Measurements from ENCODE around the gene ACYP2.

Gene ACYP2

GRCh38 chr2:54249629-54250028, 134.2 kb downstream of the ACYP2 start:
- H3K4me1 Mint-ChIP-seq = peaks cover 15% of the 10 kb centered on the region
- peaks cover 3% of the 10 kb centered on the region for H3K9me3 Mint-ChIP-seq
- TF ChIP-seq, protein P1, sequence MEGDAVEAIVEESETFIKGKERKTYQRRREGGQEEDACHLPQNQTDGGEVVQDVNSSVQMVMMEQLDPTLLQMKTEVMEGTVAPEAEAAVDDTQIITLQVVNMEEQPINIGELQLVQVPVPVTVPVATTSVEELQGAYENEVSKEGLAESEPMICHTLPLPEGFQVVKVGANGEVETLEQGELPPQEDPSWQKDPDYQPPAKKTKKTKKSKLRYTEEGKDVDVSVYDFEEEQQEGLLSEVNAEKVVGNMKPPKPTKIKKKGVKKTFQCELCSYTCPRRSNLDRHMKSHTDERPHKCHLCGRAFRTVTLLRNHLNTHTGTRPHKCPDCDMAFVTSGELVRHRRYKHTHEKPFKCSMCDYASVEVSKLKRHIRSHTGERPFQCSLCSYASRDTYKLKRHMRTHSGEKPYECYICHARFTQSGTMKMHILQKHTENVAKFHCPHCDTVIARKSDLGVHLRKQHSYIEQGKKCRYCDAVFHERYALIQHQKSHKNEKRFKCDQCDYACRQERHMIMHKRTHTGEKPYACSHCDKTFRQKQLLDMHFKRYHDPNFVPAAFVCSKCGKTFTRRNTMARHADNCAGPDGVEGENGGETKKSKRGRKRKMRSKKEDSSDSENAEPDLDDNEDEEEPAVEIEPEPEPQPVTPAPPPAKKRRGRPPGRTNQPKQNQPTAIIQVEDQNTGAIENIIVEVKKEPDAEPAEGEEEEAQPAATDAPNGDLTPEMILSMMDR (IDR thresholded peaks at IDR 0.05) = no peak
- DNase-seq = no peak
- H3K27ac Mint-ChIP-seq = no peak overlapping the region
- H3K27me3 Mint-ChIP-seq (ENCODE audit: low read depth, poor library complexity) = no peaks in the 10 kb centered on the region
- no peak overlapping the region for H3K4me3 Mint-ChIP-seq
- no peaks in the 10 kb centered on the region for H3K36me3 Mint-ChIP-seq (ENCODE audit: low read depth)

GRCh38 chr2:54254180-54254579, 138.8 kb downstream of the ACYP2 start:
- no peak for DNase-seq
- Mint-ChIP-seq H3K36me3 (ENCODE audit: low read depth) (no peaks in the 10 kb centered on the region), H3K27ac (no peak overlapping the region), H3K4me1 (peaks cover 15% of the 10 kb centered on the region), H3K9me3 (peaks cover 7% of the 10 kb centered on the region), H3K4me3 (no peak overlapping the region), H3K27me3 (ENCODE audit: low read depth, poor library complexity) (no peaks in the 10 kb centered on the region)
- TF ChIP-seq, protein P1 (IDR thresholded peaks at IDR 0.05) = no peak

- no peak for DNase-seq
These were observed 140.0 kb downstream of the ACYP2 start for GRCh38 chr2:54255230-54256090.

DNA sequence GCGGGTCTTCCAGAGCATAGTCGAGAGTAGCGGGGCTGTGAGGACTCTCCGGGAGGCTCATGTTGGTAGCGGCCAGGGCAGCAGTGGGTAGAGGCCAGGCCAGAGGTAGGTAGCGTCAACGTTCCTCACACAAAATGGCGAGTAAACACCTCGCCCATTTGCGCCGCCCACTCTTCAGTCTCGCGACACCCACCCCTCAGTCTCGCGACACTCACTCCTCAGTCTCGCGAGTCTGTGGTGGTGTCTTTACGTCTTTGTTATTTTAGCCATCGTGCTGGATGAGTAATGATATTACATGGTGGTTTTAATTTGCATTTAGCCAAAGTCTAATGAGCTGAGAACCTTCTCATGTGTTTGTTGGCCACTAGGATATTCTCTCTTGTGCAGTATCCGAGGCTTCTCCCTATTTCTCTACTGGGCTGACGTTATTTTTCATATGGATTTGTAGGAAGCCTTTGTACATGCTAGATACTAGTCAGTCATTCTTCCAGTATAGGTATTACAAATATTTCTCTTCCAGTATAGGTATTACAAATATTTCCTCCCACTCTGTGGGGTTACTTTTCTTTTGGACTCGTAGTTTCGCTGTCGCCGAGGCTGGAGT, 140.8 kb downstream of the ACYP2 start, which contains the start of gene TSPYL6:
TSPYL6 (minus strand) TSS at position 139 of the 604 bp plus-strand sequence; CDS start at position 61, 78 bp downstream.
- no peaks in the 10 kb centered on the region for H3K36me3 Mint-ChIP-seq (ENCODE audit: low read depth)
- no peak within 1 kb of the TSS for H3K27ac Mint-ChIP-seq
- TF ChIP-seq, protein P1 (IDR thresholded peaks at IDR 0.05) = no peak
- no peak for DNase-seq
- peaks cover 7% of the 10 kb centered on the region for H3K9me3 Mint-ChIP-seq
- H3K27me3 Mint-ChIP-seq (ENCODE audit: low read depth, poor library complexity) = no peaks in the 10 kb centered on the region
- H3K4me3 Mint-ChIP-seq = no peak within 1 kb of the TSS
- peaks cover 14% of the 10 kb centered on the region for H3K4me1 Mint-ChIP-seq

More at GRCh38 chr2:54255230-54256090, 140.0 kb downstream of the ACYP2 start:
- Mint-ChIP-seq H3K4me3 (no peak overlapping the region), H3K4me1 (peaks cover 15% of the 10 kb centered on the region), H3K36me3 (ENCODE audit: low read depth) (no peaks in the 10 kb centered on the region), H3K27me3 (ENCODE audit: low read depth, poor library complexity) (no peaks in the 10 kb centered on the region), H3K27ac (no peak overlapping the region), H3K9me3 (peaks cover 7% of the 10 kb centered on the region)
- TF ChIP-seq, protein P1 (IDR thresholded peaks at IDR 0.05) = no peak

DNA sequence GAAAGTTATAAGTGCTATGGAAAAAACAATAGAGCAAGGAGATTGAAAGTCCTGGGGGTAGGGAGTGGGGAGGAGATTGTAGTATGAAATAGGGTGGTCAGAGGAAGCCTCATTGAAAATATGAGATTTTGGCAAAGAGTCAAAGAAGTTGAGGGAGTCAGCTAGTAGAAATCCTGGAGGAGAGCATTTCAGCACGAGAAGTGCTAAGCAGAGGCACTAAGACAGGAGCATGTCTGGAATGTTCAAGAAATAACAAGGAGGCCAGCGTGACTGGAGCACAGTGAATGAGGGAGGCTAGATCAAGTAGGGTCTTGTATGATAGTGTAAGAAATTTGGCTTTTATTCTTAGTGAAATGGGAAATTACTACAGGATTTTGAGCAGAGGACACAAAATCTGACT, 142.8 kb downstream of the ACYP2 start:
- H3K27ac Mint-ChIP-seq = no peak overlapping the region
- H3K4me1 Mint-ChIP-seq = peaks cover 6% of the 10 kb centered on the region
- TF ChIP-seq, protein P1 (IDR thresholded peaks at IDR 0.05) = no peak
- no peak overlapping the region for H3K4me3 Mint-ChIP-seq
- no peaks in the 10 kb centered on the region for H3K27me3 Mint-ChIP-seq (ENCODE audit: low read depth, poor library complexity)
- H3K36me3 Mint-ChIP-seq (ENCODE audit: low read depth) = no peaks in the 10 kb centered on the region
- H3K9me3 Mint-ChIP-seq = peaks cover 7% of the 10 kb centered on the region
- DNase-seq = no peak
